HFFc6 (cell line): ENCODE measurements around the gene MSI2. TPM values are rescaled to one million over a fixed set of nuclear protein-coding genes. Genes with fewer than 3 reads are reported as not detected.

ENCODE experiments used
- DNase-seq: peaks from one replicate; pipeline ENCODE4 v3.0.0-alpha.2; 2018
- H3K27ac Mint-ChIP-seq: 2 replicates; pipeline ENCODE4 v1.8.0; 2020; ENCODE audit warnings: mild to moderate bottlenecking, mixed read lengths
- H3K27me3 Mint-ChIP-seq: 2 replicates; pipeline ENCODE4 v1.8.0; 2021; ENCODE audit warnings: mild to moderate bottlenecking, moderate library complexity, mixed read lengths; ENCODE audit not compliant: insufficient read depth
- H3K36me3 Mint-ChIP-seq: 2 replicates; pipeline ENCODE4 v1.8.0; 2021; ENCODE audit warnings: low read depth, mixed read lengths
- H3K4me1 Mint-ChIP-seq: 2 replicates; pipeline ENCODE4 v1.8.0; 2020; ENCODE audit warnings: low read depth, mixed read lengths
- H3K4me3 Mint-ChIP-seq: 2 replicates; pipeline ENCODE4 v1.8.0; 2020; ENCODE audit warnings: mild to moderate bottlenecking, moderate library complexity, mixed read lengths
- H3K9me3 Mint-ChIP-seq: 2 replicates; pipeline ENCODE4 v1.8.0; 2020; ENCODE audit warnings: mild to moderate bottlenecking, mixed read lengths
- CTCF ChIP-seq: fragments of 200-600 bp; sonication (generic); IDR thresholded peaks from 2 replicates; pipeline ENCODE4 v1.5.0; 2021; ENCODE audit warnings: antibody characterized with exemption, mild to moderate bottlenecking
- total RNA-seq, 6 experiments: library from RNA; stranded (reverse); fragmentation: NEBNext Ultra II Directional; extraction: Animal tissue kit (Norgen Biotek cat#: 25700); gene quantifications; 2 replicates in 1 of 6; 3 replicates in 5 of 6; pipeline ENCODE4 v1.2.3, GENCODE V29; 2021

MSI2 gene
- total RNA-seq, 6 experiments from 2014 or later = 53.5 to 71.7 (median 55.0) TPM

GRCh38 chr17:57429966-57430365, 173.6 kb downstream of the MSI2 start:
- Mint-ChIP-seq H3K27ac (no peak overlapping the region), H3K36me3 (no peaks in the 10 kb centered on the region), H3K4me1 (peaks cover 15% of the 10 kb centered on the region), H3K4me3 (no peak overlapping the region), H3K9me3 (no peaks in the 10 kb centered on the region), H3K27me3 (no peaks in the 10 kb centered on the region; the same call in 1 of the 2 replicates)
- DNase-seq = no peak
- no peak for TF ChIP-seq CTCF

DNA sequence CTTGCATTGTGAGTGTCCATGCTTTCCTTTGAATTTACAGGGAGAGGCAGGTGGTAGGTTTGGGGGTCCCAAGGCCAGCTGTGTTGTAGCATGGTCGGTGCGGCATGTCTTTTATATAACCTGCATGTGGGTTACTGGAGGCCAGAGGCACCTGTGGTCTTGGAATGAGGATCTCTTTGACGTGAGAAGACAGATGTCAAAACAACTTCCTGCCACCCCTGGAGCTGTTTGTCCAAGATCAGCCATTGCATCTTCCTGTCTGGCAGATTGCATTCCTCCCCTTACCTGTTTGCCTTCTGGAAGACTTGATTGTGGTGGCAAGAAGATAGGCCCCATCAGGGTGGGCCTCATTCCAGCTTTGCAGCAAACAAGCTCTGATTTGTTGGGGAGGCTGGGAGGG, 175.1 kb downstream of the MSI2 start:
- no peaks in the 10 kb centered on the region; the same call in 1 of the 2 replicates for H3K27me3 Mint-ChIP-seq
- DNase-seq = no peak
- no peak for TF ChIP-seq CTCF
- peaks cover under 1% of the 10 kb centered on the region for H3K4me1 Mint-ChIP-seq
- H3K9me3 Mint-ChIP-seq = no peaks in the 10 kb centered on the region
- no peak overlapping the region for H3K27ac Mint-ChIP-seq
- no peak overlapping the region for H3K4me3 Mint-ChIP-seq
- no peaks in the 10 kb centered on the region for H3K36me3 Mint-ChIP-seq

DNA sequence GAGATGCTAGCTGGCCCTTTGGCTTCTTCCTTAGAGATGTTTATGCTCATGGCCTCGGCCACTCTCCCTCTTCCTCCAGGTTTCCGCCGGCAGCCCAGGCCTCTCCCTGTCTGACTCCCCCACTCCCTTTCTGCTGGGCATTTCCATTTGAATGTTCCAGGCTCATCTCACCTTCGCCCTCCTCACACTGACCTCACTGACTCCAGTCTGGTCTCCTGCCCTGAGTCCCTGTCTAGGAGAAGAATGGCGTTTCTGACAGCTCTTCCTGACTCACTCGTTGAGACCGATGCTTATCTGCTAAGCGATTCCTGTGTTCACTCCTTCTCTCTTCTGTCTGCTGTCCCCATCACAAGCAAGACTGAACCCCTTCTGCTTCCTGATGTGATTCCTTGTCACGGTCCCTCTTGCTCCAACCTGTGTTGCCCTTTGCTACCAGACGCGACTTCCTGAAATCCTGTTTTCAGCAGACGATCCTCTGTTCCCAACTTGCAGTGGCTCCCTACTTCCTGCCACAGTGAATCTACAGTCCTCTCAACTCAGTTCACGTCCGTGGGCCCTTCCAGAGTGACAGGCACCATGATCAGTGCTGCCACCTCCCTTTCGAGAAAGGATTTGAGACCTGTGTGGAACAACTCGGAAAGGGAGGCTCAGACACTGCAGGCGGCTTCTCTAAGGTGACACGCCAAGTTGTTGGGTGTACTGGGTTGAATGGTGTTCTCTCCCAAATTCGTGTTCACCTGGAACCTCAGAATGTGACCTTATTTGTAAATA, 176.4 kb downstream of the MSI2 start:
- TF ChIP-seq CTCF = no peak
- H3K9me3 Mint-ChIP-seq = no peaks in the 10 kb centered on the region
- no peak for DNase-seq
- H3K4me1 Mint-ChIP-seq = peaks cover 8% of the 10 kb centered on the region
- no peaks in the 10 kb centered on the region; the same call in 1 of the 2 replicates for H3K27me3 Mint-ChIP-seq
- no peaks in the 10 kb centered on the region for H3K36me3 Mint-ChIP-seq
- H3K27ac Mint-ChIP-seq = no peak overlapping the region
- no peak overlapping the region for H3K4me3 Mint-ChIP-seq

- Mint-ChIP-seq H3K27me3 (no peaks in the 10 kb centered on the region; the same call in 1 of the 2 replicates), H3K9me3 (no peaks in the 10 kb centered on the region), H3K4me1 (peaks cover 8% of the 10 kb centered on the region), H3K27ac (no peak overlapping the region), H3K4me3 (no peak overlapping the region), H3K36me3 (no peaks in the 10 kb centered on the region)
- DNase-seq = no peak
- TF ChIP-seq CTCF = no peak
Observed at GRCh38 chr17:57433452-57433851, 177.1 kb downstream of the MSI2 start.

DNA sequence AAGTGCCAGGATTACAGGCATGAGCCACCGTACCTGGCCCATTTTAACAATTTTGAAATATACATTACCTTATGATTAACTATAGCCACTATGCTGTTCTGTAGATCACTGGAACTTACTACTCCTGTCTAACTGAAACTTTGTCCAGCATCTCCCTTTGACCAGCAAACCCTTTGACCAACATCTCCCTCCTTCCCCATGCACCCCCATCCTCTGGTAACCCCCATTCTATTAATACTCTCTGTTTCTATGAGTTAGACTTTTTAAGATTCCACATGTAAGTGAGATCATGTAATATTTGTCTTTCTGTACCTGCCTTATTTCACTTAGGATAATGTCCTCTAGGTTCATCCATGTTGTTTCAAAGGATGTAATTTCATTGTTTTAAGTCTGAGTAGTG, 178.0 kb downstream of the MSI2 start:
- no peaks in the 10 kb centered on the region; the same call in none of the 2 replicates for H3K27me3 Mint-ChIP-seq
- no peak for TF ChIP-seq CTCF
- no peak overlapping the region for H3K4me3 Mint-ChIP-seq
- no peak overlapping the region for H3K27ac Mint-ChIP-seq
- H3K9me3 Mint-ChIP-seq = no peaks in the 10 kb centered on the region
- H3K36me3 Mint-ChIP-seq = no peaks in the 10 kb centered on the region; the same call in 1 of the 2 replicates
- DNase-seq = no peak
- H3K4me1 Mint-ChIP-seq = peaks cover 8% of the 10 kb centered on the region
